Neural crest cell (in vitro differentiated cells): ENCODE measurements around the gene C1QL2. TPM values are rescaled to one million over a fixed set of nuclear protein-coding genes. Genes with fewer than 3 reads are reported as not detected.

ENCODE experiments used
- DNase-seq: peaks from one replicate; pipeline ENCODE4 v3.0.0; 2021; ENCODE audit warnings: low read depth, mixed read lengths, low spot score
- H3K27ac Mint-ChIP-seq: one replicate; pipeline ENCODE4 v1.8.0; 2021; ENCODE audit warnings: mild to moderate bottlenecking, mixed read lengths; ENCODE audit not compliant: unreplicated experiment
- H3K27me3 Mint-ChIP-seq: 2 replicates; pipeline ENCODE4 v1.8.0; 2021; ENCODE audit warnings: low read depth, mild to moderate bottlenecking, mixed read lengths
- H3K36me3 Mint-ChIP-seq: 2 replicates; pipeline ENCODE4 v1.8.0; 2021; ENCODE audit warnings: low read depth, mild to moderate bottlenecking, mixed read lengths
- H3K4me1 Mint-ChIP-seq: 2 replicates; pipeline ENCODE4 v1.8.0; 2021; ENCODE audit warnings: mixed read lengths
- H3K4me3 Mint-ChIP-seq: one replicate; pipeline ENCODE4 v1.8.0; 2021; ENCODE audit warnings: mild to moderate bottlenecking, mixed read lengths
- H3K9me3 Mint-ChIP-seq: 2 replicates; pipeline ENCODE4 v1.8.0; 2021; ENCODE audit warnings: mixed read lengths
- total RNA-seq: library from RNA; stranded (reverse); gene quantifications from 2 replicates; pipeline ENCODE4 v1.2.1, GENCODE V29; 2021
- TF ChIP-seq, protein P1 (sequence below): fragments of 200-600 bp; sonication (generic); conservative IDR thresholded peaks from 2 replicates; pipeline ENCODE4 v1.5.0; 2021; ENCODE audit warnings: antibody characterized with exemption, mild to moderate bottlenecking

Gene C1QL2
- total RNA-seq, 1 donor from 2014 or later, result not detected

DNA sequence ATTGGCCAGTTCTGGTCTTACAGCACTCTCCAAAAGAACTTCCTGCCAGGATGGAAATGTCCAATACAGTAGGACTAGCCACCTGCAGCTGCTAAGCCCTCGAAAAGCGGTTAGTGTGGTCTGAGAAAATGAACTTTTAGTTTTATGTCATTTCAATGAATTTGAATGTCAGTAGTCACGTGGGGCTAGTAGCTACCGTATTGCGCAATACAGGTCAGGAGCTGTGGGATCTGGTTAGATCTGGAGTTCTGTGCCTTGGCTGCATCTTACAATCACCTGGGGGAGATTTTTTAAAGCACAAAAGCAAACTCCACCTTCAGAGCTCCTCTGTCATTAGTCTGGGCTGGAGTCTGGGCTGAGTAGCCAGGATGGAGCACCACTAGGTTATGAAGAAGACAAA lies 35.9 kb downstream of the C1QL2 start:
- no peak for DNase-seq
- TF ChIP-seq, protein P1, sequence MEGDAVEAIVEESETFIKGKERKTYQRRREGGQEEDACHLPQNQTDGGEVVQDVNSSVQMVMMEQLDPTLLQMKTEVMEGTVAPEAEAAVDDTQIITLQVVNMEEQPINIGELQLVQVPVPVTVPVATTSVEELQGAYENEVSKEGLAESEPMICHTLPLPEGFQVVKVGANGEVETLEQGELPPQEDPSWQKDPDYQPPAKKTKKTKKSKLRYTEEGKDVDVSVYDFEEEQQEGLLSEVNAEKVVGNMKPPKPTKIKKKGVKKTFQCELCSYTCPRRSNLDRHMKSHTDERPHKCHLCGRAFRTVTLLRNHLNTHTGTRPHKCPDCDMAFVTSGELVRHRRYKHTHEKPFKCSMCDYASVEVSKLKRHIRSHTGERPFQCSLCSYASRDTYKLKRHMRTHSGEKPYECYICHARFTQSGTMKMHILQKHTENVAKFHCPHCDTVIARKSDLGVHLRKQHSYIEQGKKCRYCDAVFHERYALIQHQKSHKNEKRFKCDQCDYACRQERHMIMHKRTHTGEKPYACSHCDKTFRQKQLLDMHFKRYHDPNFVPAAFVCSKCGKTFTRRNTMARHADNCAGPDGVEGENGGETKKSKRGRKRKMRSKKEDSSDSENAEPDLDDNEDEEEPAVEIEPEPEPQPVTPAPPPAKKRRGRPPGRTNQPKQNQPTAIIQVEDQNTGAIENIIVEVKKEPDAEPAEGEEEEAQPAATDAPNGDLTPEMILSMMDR, result no peak
- H3K4me1 Mint-ChIP-seq, result no peaks in the 10 kb centered on the region
- H3K27ac Mint-ChIP-seq, result no peak overlapping the region
- no peaks in the 10 kb centered on the region for H3K36me3 Mint-ChIP-seq
- peaks cover 75% of the 10 kb centered on the region for H3K27me3 Mint-ChIP-seq
- no peak overlapping the region for H3K4me3 Mint-ChIP-seq
- H3K9me3 Mint-ChIP-seq, result no peaks in the 10 kb centered on the region

DNA sequence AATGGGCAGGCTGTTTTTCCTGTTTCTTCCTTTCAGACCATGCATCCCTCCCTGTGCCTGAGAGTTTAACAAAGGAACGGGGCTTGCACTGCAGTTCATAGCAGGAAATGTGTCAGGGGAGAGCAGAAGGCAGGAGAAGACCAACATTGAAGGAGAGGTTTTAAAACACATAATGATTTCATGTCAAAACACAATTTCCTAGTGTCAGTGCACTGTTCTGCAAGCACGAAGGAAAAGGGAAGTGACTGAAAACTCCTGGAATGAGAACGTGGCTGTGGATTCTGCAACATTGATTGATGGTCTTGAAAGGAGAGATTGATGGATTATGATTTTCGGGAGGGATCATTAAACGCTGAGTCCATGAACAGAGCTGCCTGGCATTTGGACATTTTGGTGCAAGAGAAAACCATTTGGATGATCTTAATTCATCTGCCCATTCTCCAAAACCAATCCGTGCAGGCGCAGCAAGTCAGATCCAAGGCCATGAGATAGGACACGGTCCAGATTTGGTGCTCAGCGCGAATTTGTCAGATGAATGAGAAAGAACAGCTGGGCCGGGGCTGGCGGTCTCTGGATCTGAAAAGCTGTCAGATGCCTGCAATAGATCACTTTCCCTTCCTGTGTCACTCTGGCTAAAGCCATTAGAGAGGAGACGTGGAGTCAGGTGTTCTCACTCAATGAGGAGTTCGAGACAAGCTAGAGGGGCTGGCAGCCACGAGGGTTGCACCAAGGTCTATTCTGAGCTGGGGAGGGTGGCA lies 38.4 kb downstream of the C1QL2 start:
- H3K4me3 Mint-ChIP-seq, result no peak overlapping the region
- H3K4me1 Mint-ChIP-seq, result no peaks in the 10 kb centered on the region
- H3K36me3 Mint-ChIP-seq, result no peaks in the 10 kb centered on the region
- no peak overlapping the region for H3K27ac Mint-ChIP-seq
- no peaks in the 10 kb centered on the region for H3K9me3 Mint-ChIP-seq
- peaks cover 83% of the 10 kb centered on the region for H3K27me3 Mint-ChIP-seq
- TF ChIP-seq, protein P1, result no peak
- DNase-seq, result no peak

DNA sequence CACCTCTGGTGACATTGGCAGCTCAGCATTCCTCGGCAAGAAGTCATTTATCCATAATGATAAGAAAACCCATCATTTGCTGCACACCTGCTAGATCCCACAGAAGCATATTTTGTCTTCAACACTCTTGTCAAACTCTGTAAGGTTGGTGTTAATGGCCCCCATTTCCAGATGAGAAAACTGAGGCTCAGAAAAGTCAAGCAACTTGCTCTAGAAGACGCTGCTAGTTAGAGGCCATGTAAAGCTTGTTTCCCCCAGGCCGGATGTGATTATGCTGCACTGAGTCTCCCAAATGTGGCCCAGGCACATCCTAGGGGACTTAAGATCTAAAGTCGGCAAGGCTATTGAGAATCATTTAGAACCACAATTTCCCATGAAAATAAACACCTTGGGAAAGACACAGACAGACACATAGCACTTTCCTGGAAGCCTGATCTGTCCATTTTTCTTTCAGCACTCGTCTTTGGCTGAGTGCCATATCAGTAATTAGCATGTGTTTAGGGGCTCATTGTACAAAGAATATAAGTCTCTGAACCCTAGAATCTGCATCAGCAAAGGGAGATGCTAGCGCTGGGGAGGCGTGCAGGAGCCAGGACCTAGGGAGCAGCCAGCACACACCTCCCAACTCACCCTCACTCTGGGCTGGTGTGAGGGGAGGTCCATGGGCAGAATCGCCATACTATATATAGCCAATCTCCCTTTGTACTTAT lies 39.3 kb downstream of the C1QL2 start:
- Mint-ChIP-seq H3K9me3 (no peaks in the 10 kb centered on the region), H3K4me3 (no peak overlapping the region), H3K36me3 (no peaks in the 10 kb centered on the region), H3K27me3 (peaks cover 82% of the 10 kb centered on the region), H3K27ac (no peak overlapping the region), H3K4me1 (no peaks in the 10 kb centered on the region)
- TF ChIP-seq, protein P1, result no peak
- no peak for DNase-seq

DNA sequence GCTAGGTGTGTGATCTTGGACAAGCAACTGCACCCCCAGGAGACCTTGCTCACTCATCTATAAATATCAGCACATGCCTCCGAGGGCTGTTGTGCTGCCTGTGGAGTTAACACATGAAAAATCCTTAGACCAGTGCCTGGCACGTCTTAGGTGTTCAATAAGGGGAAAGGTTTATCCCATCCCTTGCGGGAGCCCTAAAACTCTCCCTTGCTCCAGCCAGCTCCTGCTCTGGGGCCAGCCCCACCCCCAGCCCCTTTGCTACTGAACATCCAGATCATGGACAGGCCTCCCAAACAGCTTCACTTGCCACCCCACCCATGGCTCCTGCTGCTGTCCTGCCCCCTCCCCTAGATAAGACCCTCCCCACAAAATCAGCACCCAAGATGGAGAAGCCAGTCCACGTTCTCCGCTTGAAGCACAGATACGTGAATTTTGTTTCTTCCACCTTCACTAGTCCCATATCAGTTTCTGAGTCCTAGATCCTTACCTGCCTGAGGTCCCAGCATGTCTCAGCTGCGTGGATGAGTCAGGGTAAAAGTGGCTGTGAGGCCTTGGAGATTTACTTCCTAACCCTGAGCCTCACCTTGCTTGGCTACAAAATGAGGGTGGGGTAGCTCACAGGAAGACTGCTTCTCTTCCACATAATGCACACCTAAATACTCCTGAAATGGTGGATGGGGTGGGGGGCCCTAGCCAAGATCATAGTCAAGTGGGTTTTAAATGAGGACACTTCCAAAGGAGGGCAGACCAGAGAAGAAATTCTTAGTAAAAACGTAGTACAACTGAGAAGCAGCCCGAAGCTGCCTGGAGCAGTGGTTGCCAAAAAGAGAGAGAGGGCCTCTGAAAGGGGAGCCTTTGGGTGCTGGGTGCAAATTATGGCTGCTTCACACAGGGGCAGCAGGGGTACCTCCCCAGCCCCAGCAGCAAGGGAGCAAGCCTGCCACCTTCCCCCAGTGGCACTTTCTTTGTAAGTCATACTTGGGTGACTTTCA lies 40.4 kb downstream of the C1QL2 start:
- TF ChIP-seq, protein P1, result no peak
- Mint-ChIP-seq H3K36me3 (no peaks in the 10 kb centered on the region), H3K9me3 (no peaks in the 10 kb centered on the region), H3K27ac (no peak overlapping the region), H3K27me3 (peaks cover 82% of the 10 kb centered on the region), H3K4me3 (no peak overlapping the region), H3K4me1 (no peaks in the 10 kb centered on the region)
- no peak for DNase-seq

DNA sequence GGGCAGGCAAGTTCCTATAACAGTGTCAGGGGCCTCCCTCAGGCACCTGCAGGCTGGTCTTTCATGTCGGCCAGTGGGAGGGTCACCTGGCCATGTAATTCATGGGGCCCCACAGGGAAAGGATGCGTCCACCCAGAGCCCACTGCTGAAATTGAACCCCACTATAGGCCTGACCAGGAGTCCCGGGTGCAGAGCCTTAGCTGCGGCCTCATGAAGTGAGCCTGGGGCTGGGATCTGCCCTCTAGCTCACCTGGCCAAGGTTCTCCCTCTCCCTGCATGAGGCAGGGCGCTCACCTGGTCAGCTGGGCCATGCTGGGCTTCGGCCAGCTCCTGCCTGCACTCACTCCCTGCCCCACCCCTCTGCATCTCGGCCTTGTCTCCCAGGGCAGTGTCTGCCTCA lies 41.1 kb downstream of the C1QL2 start:
- no peak for DNase-seq

More for the DNA sequence above, 41.1 kb downstream of the C1QL2 start:
- no peak overlapping the region for H3K27ac Mint-ChIP-seq
- TF ChIP-seq, protein P1, result no peak
- H3K9me3 Mint-ChIP-seq, result no peaks in the 10 kb centered on the region
- H3K36me3 Mint-ChIP-seq, result no peaks in the 10 kb centered on the region
- H3K4me1 Mint-ChIP-seq, result no peaks in the 10 kb centered on the region
- no peak overlapping the region for H3K4me3 Mint-ChIP-seq
- peaks cover 83% of the 10 kb centered on the region for H3K27me3 Mint-ChIP-seq
